Ishikawa (cell line): Measurements from ENCODE around the gene FKTN.
A peak's percentile ranks its signal among the peaks of the same experiment; 100 is the strongest.

Experiments used
- CEBPB ChIP-seq: IDR thresholded peaks from 2 replicates; pipeline ENCODE4 v1.6.1; 2012
- RAD21 ChIP-seq: IDR thresholded peaks from 2 replicates; pipeline ENCODE4 v1.6.1; 2012; ENCODE audit warnings: low read depth
- REST ChIP-seq: IDR thresholded peaks from 2 replicates; pipeline ENCODE4 v1.6.1; 2012; ENCODE audit warnings: low read depth, mild to moderate bottlenecking
- TCF12 ChIP-seq: IDR thresholded peaks from 2 replicates; pipeline ENCODE4 v1.6.1; 2012; ENCODE audit warnings: low read depth
- TEAD4 ChIP-seq: IDR thresholded peaks from 2 replicates; pipeline ENCODE4 v1.6.1; 2012

GRCh38 chr9:105557804-105558610 is at the start of gene FKTN:
- TF ChIP-seq TCF12 (peak; percentile 41; the same call in 1 of the 2 replicates), CEBPB (no peak; the same call in 1 of the 2 replicates), REST (peak; percentile 34; the same call in 1 of the 2 replicates), TEAD4 (no peak), RAD21 (no peak)
